Neural cell (in vitro differentiated cells): ENCODE results near the gene PARD6G. TPM values are rescaled to one million over a fixed set of nuclear protein-coding genes. Genes with fewer than 3 reads are reported as not detected.

ENCODE experiments used
- H2AFZ ChIP-seq: fragments of 200-600, 300-800 bp; sonication (generic), shearing (Covaris generic); 2 replicates; pipeline ENCODE4 v1.6.0; 2014; ENCODE audit warnings: low read depth, mild to moderate bottlenecking, antibody characterized with exemption, low read length, moderate library complexity
- H3F3A ChIP-seq: fragments of 200-600 bp; shearing (Covaris generic); 2 replicates; pipeline ENCODE4 v1.6.1; 2016; ENCODE audit warnings: mild to moderate bottlenecking, moderate library complexity, mixed read lengths, antibody characterized with exemption, low read length; ENCODE audit not compliant: insufficient read depth, poor library complexity, severe bottlenecking
- H3K27ac ChIP-seq: fragments of 200-600, 300-800 bp; sonication (generic), shearing (Covaris generic); 2 replicates; pipeline ENCODE4 v1.5.1; 2014; ENCODE audit warnings: mild to moderate bottlenecking, low read length, moderate library complexity
- H3K27me3 ChIP-seq: fragments of 300-800, 200-600 bp; sonication (generic), shearing (Covaris generic); 2 replicates; pipeline ENCODE4 v1.6.0; 2014; ENCODE audit warnings: mild to moderate bottlenecking, low read depth, low read length, moderate library complexity; ENCODE audit not compliant: insufficient read depth
- H3K36me3 ChIP-seq: fragments of 300-800, 200-600 bp; sonication (generic), shearing (Covaris generic); 2 replicates; pipeline ENCODE4 v1.5.1; 2014; ENCODE audit warnings: mild to moderate bottlenecking, antibody characterized with exemption, low read length, moderate library complexity; ENCODE audit not compliant: insufficient read depth
- H3K4me2 ChIP-seq: fragments of 300-800, 200-600 bp; sonication (generic), shearing (Covaris generic); 2 replicates; pipeline ENCODE4 v1.6.0; 2014; ENCODE audit warnings: mild to moderate bottlenecking, low read length
- H3K4me3 ChIP-seq: fragments of 300-800, 200-600 bp; sonication (generic), shearing (Covaris generic); 2 replicates; pipeline ENCODE4 v1.5.1; 2014; ENCODE audit warnings: mild to moderate bottlenecking, low read length, moderate library complexity
- H3K79me2 ChIP-seq: fragments of 200-600 bp; shearing (Covaris generic); replicated peaks from 2 replicates; pipeline ENCODE4 v1.6.0; 2014; ENCODE audit warnings: mild to moderate bottlenecking, low read length, moderate library complexity; ENCODE audit not compliant: insufficient read depth
- H3K9ac ChIP-seq: fragments of 300-800, 200-600 bp; sonication (generic), shearing (Covaris generic); 2 replicates; pipeline ENCODE4 v1.6.1; 2016; ENCODE audit warnings: mild to moderate bottlenecking, low read length, mixed read lengths
- H3K9me2 ChIP-seq: fragments of 200-600 bp; shearing (Covaris generic); 2 replicates; pipeline ENCODE4 v1.6.1; 2016; ENCODE audit warnings: mild to moderate bottlenecking, low read length, mixed read lengths; ENCODE audit not compliant: insufficient read depth
- H3K9me3 ChIP-seq: fragments of 200-600, 300-800 bp; sonication (generic), shearing (Covaris generic); 2 replicates; pipeline ENCODE4 v1.6.1; 2016; ENCODE audit warnings: mild to moderate bottlenecking, mixed run types, low read length, moderate library complexity, mixed read lengths
- H4K20me1 ChIP-seq: fragments of 200-600 bp; shearing (Covaris generic); 2 replicates; pipeline ENCODE4 v1.6.1; 2016; ENCODE audit warnings: mild to moderate bottlenecking, mixed run types; ENCODE audit not compliant: insufficient read depth
- CTCF ChIP-seq: fragments of 450-650 bp; IDR thresholded peaks from 2 replicates; pipeline ENCODE4 v1.5.1; 2014; ENCODE audit warnings: antibody characterized with exemption, mild to moderate bottlenecking, moderate library complexity; ENCODE audit not compliant: poor library complexity, severe bottlenecking
- EP300 ChIP-seq: fragments of 450-650 bp; conservative IDR thresholded peaks from 2 replicates; pipeline ENCODE4 v1.6.1; 2014; ENCODE audit warnings: antibody characterized with exemption, mild to moderate bottlenecking, moderate library complexity; ENCODE audit not compliant: poor library complexity, severe bottlenecking
- EZH2 ChIP-seq: fragments of 200-600, 300-800 bp; shearing (Covaris generic), sonication (generic); IDR thresholded peaks from 2 replicates; pipeline ENCODE4 v1.6.1; 2014; ENCODE audit warnings: antibody characterized with exemption, low read length, borderline replicate concordance, mild to moderate bottlenecking; ENCODE audit not compliant: insufficient read depth, poor library complexity, severe bottlenecking
- MXI1 ChIP-seq: fragments of 450-650 bp; conservative IDR thresholded peaks from 2 replicates; pipeline ENCODE4 v1.6.1; 2014; ENCODE audit warnings: antibody characterized with exemption, mild to moderate bottlenecking; ENCODE audit not compliant: poor library complexity, severe bottlenecking
- POLR2AphosphoS5 ChIP-seq: IDR thresholded peaks from 2 replicates; pipeline ENCODE4 v1.6.1; 2012
- RAD21 ChIP-seq: fragments of 450-650 bp; conservative IDR thresholded peaks from 2 replicates; pipeline ENCODE4 v1.6.1; 2014; ENCODE audit warnings: antibody characterized with exemption, mild to moderate bottlenecking, moderate library complexity
- REST ChIP-seq: IDR thresholded peaks from 2 replicates; pipeline ENCODE4 v1.6.1; 2012; ENCODE audit warnings: borderline replicate concordance
- SMC3 ChIP-seq: fragments of 450-650 bp; conservative IDR thresholded peaks from 2 replicates; pipeline ENCODE4 v1.6.1; 2014; ENCODE audit warnings: antibody characterized with exemption, mild to moderate bottlenecking, moderate library complexity; ENCODE audit not compliant: poor library complexity
- TAF1 ChIP-seq: IDR thresholded peaks from 2 replicates; pipeline ENCODE4 v1.6.1; 2012; ENCODE audit warnings: low read depth
- polyA plus RNA-seq: library from polyadenylated mRNA; depleted of rRNA; stranded (reverse); fragments of >200 nt; gene quantifications from 2 replicates; pipeline ENCODE4 v1.2.3, GENCODE V29; 2014

PARD6G gene
- polyA plus RNA-seq, 1 donor from 2014 or later = 9.3 TPM

- no peaks in the 10 kb centered on the region for H4K20me1 ChIP-seq
- H3K4me3 ChIP-seq = no peak overlapping the region
- H2AFZ ChIP-seq = no peak overlapping the region
- H3K9me2 ChIP-seq = no peaks in the 10 kb centered on the region
- H3K9ac ChIP-seq = no peak overlapping the region
- no peaks in the 10 kb centered on the region for H3F3A ChIP-seq
- H3K9me3 ChIP-seq = no peaks in the 10 kb centered on the region
- no peak overlapping the region for H3K27ac ChIP-seq
- H3K79me2 ChIP-seq = no peaks in the 10 kb centered on the region
- TF ChIP-seq REST = no peak
- TF ChIP-seq EP300 = no peak
- TF ChIP-seq CTCF = no peak
- no peak for TF ChIP-seq RAD21
- no peak for TF ChIP-seq SMC3
- no peak for TF ChIP-seq MXI1
- H3K36me3 ChIP-seq = peaks cover 2% of the 10 kb centered on the region
- no peak overlapping the region for H3K4me2 ChIP-seq
- no peaks in the 10 kb centered on the region for H3K27me3 ChIP-seq
Measured at GRCh38 chr18:80140455-80140985, 106.8 kb downstream of the PARD6G start.

GRCh38 chr18:80137976-80138375 is 109.3 kb downstream of the PARD6G start:
- TF ChIP-seq REST (no peak), CTCF (no peak), EZH2 (no peak), TAF1 (no peak), EP300 (no peak), POLR2AphosphoS5 (no peak), MXI1 (no peak), SMC3 (no peak), RAD21 (no peak)
- Histone ChIP-seq H3K36me3 (peaks cover 6% of the 10 kb centered on the region), H3F3A (no peaks in the 10 kb centered on the region), H3K27ac (no peak overlapping the region), H3K9me2 (no peaks in the 10 kb centered on the region), H2AFZ (no peak overlapping the region), H3K79me2 (no peaks in the 10 kb centered on the region), H3K9ac (no peak overlapping the region), H3K4me2 (no peak overlapping the region), H3K27me3 (no peaks in the 10 kb centered on the region), H4K20me1 (no peaks in the 10 kb centered on the region), H3K9me3 (no peaks in the 10 kb centered on the region), H3K4me3 (no peak overlapping the region)
